IMR-90 (cell line): ENCODE data around the gene DRC7. TPM values are rescaled to one million over a fixed set of nuclear protein-coding genes. Genes with fewer than 3 reads are reported as not detected.

Experiments
- ATAC-seq: fragments of 200-7000 bp; cut with Tn5 transposase; 2 replicates; pipeline ENCODE4 v1.9.1; 2020; ENCODE audit warnings: low read depth, mild to moderate bottlenecking, moderate library complexity
- BruUV-seq: library from RNA; stranded (reverse); fragments of 400-500 nt; replicated peaks from 2 replicates; lab custom pipeline; 2021; lab: Mats Ljungman, UMichigan
- CTCF ChIA-PET: fragments of 300-600 bp; formaldehyde crosslinking; extraction: SDS; loops from one replicate; lab custom pipeline; 2021; ENCODE audit warnings: antibody characterized with exemption; lab: Yijun Ruan, JAX
- POLR2A ChIA-PET: fragments of 300-600 bp; sonication (Branson Sonifier 250); formaldehyde crosslinking; loops from one replicate; lab custom pipeline; 2022; ENCODE audit warnings: antibody characterized with exemption; ENCODE audit not compliant: unreplicated experiment; lab: Charles Lee
- DNase-seq: peaks from one replicate; pipeline ENCODE4 v3.0.0; 2013
- H2AFZ ChIP-seq: replicated peaks from 2 replicates; pipeline ENCODE3; 2013; ENCODE audit warnings: low read length, mild to moderate bottlenecking; ENCODE audit not compliant: poor library complexity
- H2AK5ac ChIP-seq: 2 replicates; pipeline ENCODE4 v1.6.1; 2013; ENCODE audit warnings: low read depth, low read length, inconsistent platforms
- H2AK9ac ChIP-seq: replicated peaks from 2 replicates; pipeline ENCODE3; 2013; ENCODE audit warnings: mild to moderate bottlenecking, low read depth, low read length, moderate library complexity; ENCODE audit not compliant: poor library complexity
- H2BK120ac ChIP-seq: 2 replicates; pipeline ENCODE4 v1.6.1; 2013; ENCODE audit warnings: low read depth, low read length, inconsistent platforms
- H2BK15ac ChIP-seq: 3 replicates; pipeline ENCODE4 v1.6.1; 2013; ENCODE audit warnings: low read depth, low read length, inconsistent platforms
- H2BK20ac ChIP-seq: 2 replicates; pipeline ENCODE4 v1.6.1; 2013; ENCODE audit warnings: low read depth, mild to moderate bottlenecking, inconsistent platforms, low read length, moderate library complexity
- H2BK5ac ChIP-seq: 2 replicates; pipeline ENCODE4 v1.6.1; 2013; ENCODE audit warnings: mild to moderate bottlenecking, low read depth, low read length, inconsistent platforms; ENCODE audit not compliant: poor library complexity, severe bottlenecking
- H3K14ac ChIP-seq: replicated peaks from 2 replicates; pipeline ENCODE4 v1.6.1; 2013; ENCODE audit warnings: low read depth, low read length, inconsistent platforms
- H3K18ac ChIP-seq: 2 replicates; pipeline ENCODE4 v1.6.1; 2013; ENCODE audit warnings: low read depth, low read length, control low read depth
- H3K23ac ChIP-seq: 2 replicates; pipeline ENCODE4 v1.6.1; 2013; ENCODE audit warnings: low read depth, low read length, inconsistent platforms
- H3K27ac ChIP-seq: 2 replicates; pipeline ENCODE4 v1.5.1; 2013; ENCODE audit warnings: mild to moderate bottlenecking, control low read depth, low read length; ENCODE audit not compliant: insufficient read depth
- H3K27me3 ChIP-seq: 2 replicates; pipeline ENCODE4 v1.6.1; 2013; ENCODE audit warnings: low read length; ENCODE audit not compliant: control insufficient read depth, insufficient read depth
- H3K36me3 ChIP-seq: 2 replicates; pipeline ENCODE4 v1.6.1; 2013; ENCODE audit warnings: low read length, mixed read lengths; ENCODE audit not compliant: control insufficient read depth, insufficient read depth
- H3K4ac ChIP-seq: 2 replicates; pipeline ENCODE4 v1.6.1; 2013; ENCODE audit warnings: low read depth, low read length, inconsistent platforms
- H3K4me1 ChIP-seq: 2 replicates; pipeline ENCODE4 v1.6.1; 2013; ENCODE audit warnings: low read length, mixed read lengths; ENCODE audit not compliant: control insufficient read depth, insufficient read depth
- H3K4me2 ChIP-seq: 2 replicates; pipeline ENCODE4 v1.6.1; 2013; ENCODE audit warnings: low read depth, mild to moderate bottlenecking, control low read depth, low read length, moderate library complexity
- H3K4me3 ChIP-seq: 2 replicates; pipeline ENCODE4 v1.5.1; 2013; ENCODE audit warnings: low read depth, mild to moderate bottlenecking, control low read depth, low read length, moderate library complexity; ENCODE audit not compliant: insufficient read depth
- H3K56ac ChIP-seq: 2 replicates; pipeline ENCODE4 v1.6.1; 2013; ENCODE audit warnings: low read length, inconsistent platforms; ENCODE audit not compliant: insufficient read depth; ENCODE audit errors: extremely low read depth
- H3K79me1 ChIP-seq, 2 experiments: 2 replicates each; pipeline ENCODE4 v1.6.1; 2013; ENCODE audit warnings: low read length in 2 of 2, inconsistent platforms in 1 of 2, low read depth in 1 of 2
- H3K9ac ChIP-seq: 2 replicates; pipeline ENCODE4 v1.6.1; 2013; ENCODE audit warnings: low read depth, low read length, control low read depth
- H3K9me1 ChIP-seq: 2 replicates; pipeline ENCODE4 v1.6.1; 2013; ENCODE audit warnings: low read length, inconsistent platforms; ENCODE audit not compliant: insufficient read depth
- H3K9me3 ChIP-seq: 2 replicates; pipeline ENCODE4 v1.6.1; 2013; ENCODE audit warnings: low read length; ENCODE audit not compliant: control insufficient read depth, insufficient read depth
- H4K20me1 ChIP-seq: 2 replicates; pipeline ENCODE4 v1.6.1; 2013; ENCODE audit warnings: low read length, inconsistent platforms; ENCODE audit not compliant: insufficient read depth
- H4K5ac ChIP-seq: 2 replicates; pipeline ENCODE4 v1.6.1; 2013; ENCODE audit warnings: mild to moderate bottlenecking, low read depth, low read length, control low read depth
- H4K8ac ChIP-seq, 2 experiments: 2 replicates each; pipeline ENCODE4 v1.6.1; 2013; ENCODE audit warnings: low read depth in 2 of 2, low read length in 2 of 2, control low read depth in 1 of 2, inconsistent platforms in 1 of 2
- H4K91ac ChIP-seq: 2 replicates; pipeline ENCODE4 v1.6.1; 2013; ENCODE audit warnings: low read depth, low read length, inconsistent platforms; ENCODE audit not compliant: insufficient read depth
- BHLHE40 ChIP-seq: fragments of 150-350 bp; IDR thresholded peaks from 2 replicates; pipeline ENCODE4 v1.6.1; 2016; ENCODE audit warnings: mild to moderate bottlenecking, low read depth, low read length
- CEBPB ChIP-seq: IDR thresholded peaks from 2 replicates; pipeline ENCODE4 v1.6.1; 2012; ENCODE audit warnings: low read depth, low read length, improper control_type of control experiment
- CHD1 ChIP-seq: IDR thresholded peaks from 2 replicates; pipeline ENCODE4 v1.6.1; 2012; ENCODE audit warnings: low read depth, low read length, improper control_type of control experiment
- CTCF ChIP-seq: conservative IDR thresholded peaks from 2 replicates; pipeline ENCODE4 v1.5.1; 2012; ENCODE audit warnings: mild to moderate bottlenecking, low read depth, low read length, improper control_type of control experiment
- FOS ChIP-seq: fragments of 150-350 bp; IDR thresholded peaks from 2 replicates; pipeline ENCODE4 v1.6.1; 2016; ENCODE audit warnings: low read depth, low read length
- MAFK ChIP-seq: IDR thresholded peaks from 2 replicates; pipeline ENCODE4 v1.6.1; 2012; ENCODE audit warnings: low read depth, low read length, improper control_type of control experiment
- MAZ ChIP-seq: IDR thresholded peaks from 2 replicates; pipeline ENCODE4 v1.6.1; 2012; ENCODE audit warnings: low read depth, mild to moderate bottlenecking, low read length, improper control_type of control experiment, moderate library complexity, borderline replicate concordance
- MXI1 ChIP-seq: IDR thresholded peaks from 2 replicates; pipeline ENCODE4 v1.6.1; 2012; ENCODE audit warnings: low read depth, mild to moderate bottlenecking, low read length, moderate library complexity, borderline replicate concordance
- NFE2L2 ChIP-seq: fragments of 150-350 bp; IDR thresholded peaks from 2 replicates; pipeline ENCODE4 v1.6.1; 2016; ENCODE audit warnings: low read depth, mild to moderate bottlenecking, low read length
- POLR2A ChIP-seq: IDR thresholded peaks from 2 replicates; pipeline ENCODE4 v1.6.1; 2012; ENCODE audit warnings: mild to moderate bottlenecking, low read depth, low read length
- RAD21 ChIP-seq: IDR thresholded peaks from 2 replicates; pipeline ENCODE4 v1.6.1; 2012; ENCODE audit warnings: low read length, improper control_type of control experiment
- RCOR1 ChIP-seq: IDR thresholded peaks from 2 replicates; pipeline ENCODE4 v1.6.1; 2012; ENCODE audit warnings: mild to moderate bottlenecking, low read length, improper control_type of control experiment; ENCODE audit not compliant: insufficient replicate concordance
- RFX5 ChIP-seq: IDR thresholded peaks from 2 replicates; pipeline ENCODE4 v1.8.0; 2012; ENCODE audit warnings: low read depth, mild to moderate bottlenecking, low read length, moderate library complexity
- SMC3 ChIP-seq: fragments of 150-350 bp; IDR thresholded peaks from 2 replicates; pipeline ENCODE4 v1.6.1; 2016; ENCODE audit warnings: low read depth, mild to moderate bottlenecking, antibody characterized with exemption, low read length, moderate library complexity
- USF2 ChIP-seq: fragments of 150-350 bp; IDR thresholded peaks from 2 replicates; pipeline ENCODE4 v1.6.1; 2017; ENCODE audit warnings: mild to moderate bottlenecking, antibody characterized with exemption, low read length, low read depth
- WGBS, 2 experiments: methylation state at CpG; one replicate each; pipeline versions ENCODE4 v1.1.5 to v1.1.7; 2013; ENCODE audit warnings: missing lambda C conversion rate in 2 of 2; ENCODE audit not compliant: insufficient read length in 1 of 2; ENCODE audit errors: extremely low coverage in 2 of 2; 5-methylcytosine and 5-hydroxymethylcytosine counted together
- dilution Hi-C: fragments of 300-500 bp; cut with HindIII; formaldehyde crosslinking; loops from one replicate; pipeline ENCODE4 v1.14.3; 2018; ENCODE audit warnings: low sequenced_read_pairs; ENCODE audit not compliant: unreplicated experiment
- in situ Hi-C: fragments of 300-500 bp; cut with MboI; formaldehyde crosslinking; loops from 3 replicates; pipeline ENCODE4 v1.14.3; 2019; ENCODE audit warnings: low sequenced_read_pairs, inconsistent platforms, mixed read lengths
- intact Hi-C: fragments of 100-400 bp; cut with micrococcal nuclease; formaldehyde crosslinking; loops from 2 replicates; pipeline ENCODE4 v1.10.0; 2022
- polyA plus RNA-seq, 3 experiments: library from polyadenylated mRNA; depleted of rRNA; stranded (reverse); fragments of >200 nt; gene quantifications; 2 replicates each; pipeline ENCODE4 v1.2.3, GENCODE V29; 2012; ENCODE audit warnings: low replicate concordance in 1 of 3
- total RNA-seq: library from RNA; depleted of rRNA; stranded (reverse); fragments of >200 nt; gene quantifications from 2 replicates; pipeline ENCODE4 v1.2.3, GENCODE V29; 2012
- TF ChIP-seq, protein P1 (sequence below): fragments of 150-350 bp; IDR thresholded peaks from 2 replicates; pipeline ENCODE4 v1.6.1; 2016; ENCODE audit warnings: low read depth, mild to moderate bottlenecking, low read length, moderate library complexity, borderline replicate concordance

DRC7 gene
- total and polyA plus RNA-seq, 2 of the 4 experiments (the other 2 are of a cell fraction), result not detected

DNA sequence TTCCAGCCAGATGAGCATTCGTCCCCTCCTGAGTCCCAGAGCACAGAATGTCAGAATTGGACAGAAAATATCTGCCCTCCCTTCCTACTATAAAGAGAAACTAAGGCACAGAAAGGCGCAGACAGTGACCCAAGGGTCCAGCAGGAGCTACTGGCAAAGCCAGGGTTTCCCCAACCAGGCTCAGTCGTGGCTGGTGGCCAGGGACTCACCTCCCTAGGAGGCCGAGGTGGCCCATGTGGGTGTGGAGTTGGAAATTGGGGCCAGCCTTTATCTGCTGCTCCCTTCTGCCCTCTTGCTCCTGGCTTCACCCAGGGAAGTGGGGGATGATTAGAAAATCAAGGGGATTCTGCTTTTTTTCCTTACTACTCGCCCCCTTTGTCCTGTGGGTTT lies 1.1 kb downstream of the DRC7 start:
- Histone ChIP-seq H3K4me3 (no peak overlapping the region), H3K79me1 (no peaks in the 10 kb centered on the region), H4K20me1 (no peaks in the 10 kb centered on the region), H3K4me1 (no peaks in the 10 kb centered on the region), H3K9ac (no peak overlapping the region), H3K23ac (no peak overlapping the region), H4K91ac (no peak overlapping the region), H2BK15ac (no peak overlapping the region), H2AK9ac (no peak overlapping the region), H4K5ac (no peak overlapping the region), H3K18ac (no peak overlapping the region), H4K8ac (no peak overlapping the region), H2AFZ (no peak overlapping the region), H2AK5ac (no peak overlapping the region), H2BK20ac (no peak overlapping the region), H3K56ac (no peak overlapping the region), H3K27me3 (peaks cover 59% of the 10 kb centered on the region), H2BK120ac (no peak overlapping the region), H3K4me2 (no peak overlapping the region), H3K36me3 (no peaks in the 10 kb centered on the region), H3K27ac (no peak overlapping the region), H3K9me1 (no peaks in the 10 kb centered on the region), H3K9me3 (no peaks in the 10 kb centered on the region), H3K14ac (no peak overlapping the region), H3K4ac (no peak overlapping the region), H2BK5ac (no peak overlapping the region)
- WGBS, 2 experiments, result 38% methylated on average over 1 of the region's 5 CpGs; no CpG with 5 or more reads in 1 of the 2 experiments
- intact Hi-C loops, result no loop called here
- no peak for DNase-seq
- BruUV-seq, result no TSS peak
- TF ChIP-seq POLR2A, result no peak
- TF ChIP-seq RCOR1, result no peak
- no peak for TF ChIP-seq CEBPB
- no peak for TF ChIP-seq MXI1
- no peak for TF ChIP-seq RAD21
- TF ChIP-seq BHLHE40, result no peak
- TF ChIP-seq CHD1, result no peak
- TF ChIP-seq RFX5, result no peak
- no peak for TF ChIP-seq FOS
- no peak for TF ChIP-seq SMC3
- TF ChIP-seq CTCF, result no peak
- no peak for TF ChIP-seq MAZ
- TF ChIP-seq USF2, result no peak
- TF ChIP-seq MAFK, result no peak
- TF ChIP-seq, protein P1, sequence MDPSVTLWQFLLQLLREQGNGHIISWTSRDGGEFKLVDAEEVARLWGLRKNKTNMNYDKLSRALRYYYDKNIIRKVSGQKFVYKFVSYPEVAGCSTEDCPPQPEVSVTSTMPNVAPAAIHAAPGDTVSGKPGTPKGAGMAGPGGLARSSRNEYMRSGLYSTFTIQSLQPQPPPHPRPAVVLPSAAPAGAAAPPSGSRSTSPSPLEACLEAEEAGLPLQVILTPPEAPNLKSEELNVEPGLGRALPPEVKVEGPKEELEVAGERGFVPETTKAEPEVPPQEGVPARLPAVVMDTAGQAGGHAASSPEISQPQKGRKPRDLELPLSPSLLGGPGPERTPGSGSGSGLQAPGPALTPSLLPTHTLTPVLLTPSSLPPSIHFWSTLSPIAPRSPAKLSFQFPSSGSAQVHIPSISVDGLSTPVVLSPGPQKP, result no peak
- no peak for TF ChIP-seq NFE2L2
- ATAC-seq, result no peak
- CTCF ChIA-PET, result no interaction called here
- POLR2A ChIA-PET, result no interaction called here
- in situ Hi-C loops, result no loop called here
- dilution Hi-C loops, result no loop called here
